Left cardiac atrium (tissue), 4 donors: Measurements from ENCODE around the gene ID3. TPM values are rescaled to one million over a fixed set of nuclear protein-coding genes. Genes with fewer than 3 reads are reported as not detected.
"Not testable (repeated sequence)": the region's sequence is repeated elsewhere in the genome, so short reads cannot be mapped to it uniquely, and the experiment has no call there.

ENCODE experiments used
- ATAC-seq, 2 donors: fragments of 200-7000 bp; cut with Tn5 transposase; one replicate each; pipeline ENCODE4 v1.9.1; 2020; ENCODE audit warnings: mild to moderate bottlenecking in 2 of 2, moderate library complexity in 2 of 2
- DNase-seq: peaks from one replicate; pipeline ENCODE4 v3.0.0-alpha.2; 2020
- intact Hi-C, 2 donors: fragments of 100-400 bp; cut with DNase I; formaldehyde crosslinking; loops; one replicate each; pipeline versions ENCODE4 v1.14.1 to v1.15.1; 2022 to 2023
- total RNA-seq, 2 donors: library from RNA; stranded (reverse); fragmentation: NEBNext Ultra II Directional; extraction: Animal tissue kit (Norgen Biotek cat#: 25700); gene quantifications; one replicate each; pipeline ENCODE4 v1.2.1, GENCODE V29; 2021
- donor health status: DM: no; HTN: yes; CAD: no.
- donor health status: DM: no; HTN: yes; CAD: no; lungs with severe emphysema.
- donor health status: DM: yes; HTN: yes; CAD: no.
- donor health status: Dilated cardiomyopathy.

ID3 gene
- total RNA-seq, 2 donors from 2014 or later: 119 to 172 TPM

DNA sequence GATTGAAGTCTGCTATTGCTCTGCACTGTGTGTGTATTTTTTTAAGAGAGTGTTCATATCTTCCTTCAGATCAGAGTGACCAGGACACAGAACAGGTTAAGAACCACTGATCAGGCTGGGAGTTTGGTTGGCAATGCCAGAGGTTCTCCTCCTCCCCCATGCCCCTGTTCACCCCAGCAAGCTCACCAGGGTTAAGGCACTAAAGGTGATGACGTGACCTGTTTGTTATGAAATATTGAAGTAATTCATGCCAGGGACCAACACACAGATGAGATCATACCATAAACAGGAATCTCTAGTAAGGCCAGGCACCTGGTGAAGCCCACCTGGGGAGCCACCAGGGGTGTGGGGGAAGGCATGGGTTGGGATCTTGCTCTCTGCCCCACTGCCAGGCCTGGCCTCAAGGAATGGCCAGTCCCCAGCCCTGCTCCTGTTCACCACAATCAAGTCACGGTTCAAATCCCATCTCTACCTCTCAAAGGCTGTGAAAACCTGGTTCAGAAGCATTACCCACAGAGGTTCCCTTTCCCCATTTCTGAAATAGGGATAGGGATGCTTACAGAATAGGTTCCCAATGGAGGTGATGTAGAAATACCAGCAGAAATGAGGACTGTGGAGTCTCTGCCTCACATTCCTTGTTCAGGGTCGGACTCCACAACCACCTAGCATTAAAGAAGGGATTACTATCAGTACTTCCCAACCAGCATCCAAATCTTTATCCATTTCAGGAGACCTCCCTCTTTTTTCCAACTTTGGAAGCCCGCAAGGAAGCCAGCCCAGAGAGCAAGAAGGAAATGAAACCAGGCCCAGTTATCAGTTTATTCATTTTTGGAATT is 2.4 kb downstream of the ID3 start:
- no peak for DNase-seq
- intact Hi-C loops: no loop called here
- ATAC-seq: no peak

DNA sequence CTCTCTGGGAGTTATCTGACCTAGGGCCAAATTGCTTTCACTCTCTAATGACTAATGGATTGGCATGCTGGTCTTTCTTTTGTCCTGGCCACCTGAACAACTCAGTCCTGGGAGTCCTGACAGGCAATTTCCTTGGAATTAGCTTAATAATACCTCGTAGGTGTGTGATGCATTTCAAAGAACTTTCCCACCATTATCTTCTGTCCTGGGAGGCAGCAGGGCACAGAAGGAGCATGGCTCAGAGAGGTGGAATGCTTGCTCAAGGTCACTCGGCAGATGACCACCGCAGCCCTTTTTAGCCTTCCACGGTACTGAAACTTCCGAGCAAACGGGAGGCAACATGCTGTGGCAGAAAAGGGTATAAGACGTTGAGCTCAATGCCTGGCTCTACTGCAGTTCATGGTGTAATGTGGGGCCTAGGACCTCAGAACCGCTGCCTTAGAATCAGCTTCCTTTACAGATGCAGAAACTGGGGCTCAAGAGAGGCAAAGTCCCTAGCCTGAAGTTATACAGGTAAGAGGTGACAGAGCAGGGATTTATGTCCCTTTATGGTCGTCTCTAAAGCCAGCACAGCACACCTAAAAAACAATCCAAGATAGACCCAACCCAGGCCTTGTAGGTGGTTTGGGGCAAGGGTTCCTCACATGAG is 3.2 kb downstream of the ID3 start:
- intact Hi-C loops: no loop called here
- DNase-seq: no peak
- peak in 1 of 2 donors; percentile 0 for ATAC-seq

DNA sequence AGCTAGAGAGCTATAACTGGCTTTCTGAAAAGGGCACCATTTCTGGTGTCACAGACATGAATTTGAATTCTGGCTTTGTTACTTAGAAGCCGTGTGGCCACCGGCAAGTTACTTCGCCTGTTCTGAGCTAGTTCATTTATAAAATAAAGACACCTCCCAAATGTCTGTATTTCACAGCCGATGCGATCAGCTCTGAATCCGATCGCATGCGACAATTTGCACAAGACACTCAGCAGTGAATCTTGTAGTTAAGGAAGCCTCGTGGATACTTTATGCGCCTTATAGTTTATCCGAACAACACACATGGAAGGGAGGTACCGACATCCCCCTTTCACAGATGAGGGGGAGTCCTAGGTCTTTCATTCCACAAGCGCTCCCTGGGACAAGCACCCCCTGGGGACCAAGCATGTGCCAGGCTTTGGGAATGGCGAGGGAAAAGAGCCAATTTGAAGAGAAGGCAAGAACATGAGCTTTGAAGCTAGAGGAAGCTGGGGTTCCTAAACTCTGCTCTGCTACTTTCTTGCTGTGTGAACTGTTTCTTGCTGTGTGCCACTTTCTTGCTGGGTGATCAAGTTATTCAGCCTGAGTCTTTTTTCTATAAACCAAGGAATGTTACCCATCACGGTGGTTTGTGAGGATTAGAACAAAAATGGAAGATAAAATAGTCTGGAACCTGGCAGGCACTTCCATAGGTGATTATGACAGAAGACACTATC is 3.9 kb downstream of the ID3 start:
- intact Hi-C loops: no loop called here
- ATAC-seq (peak in 1 of 2 donors; percentile 1), DNase-seq (no peak)

DNA sequence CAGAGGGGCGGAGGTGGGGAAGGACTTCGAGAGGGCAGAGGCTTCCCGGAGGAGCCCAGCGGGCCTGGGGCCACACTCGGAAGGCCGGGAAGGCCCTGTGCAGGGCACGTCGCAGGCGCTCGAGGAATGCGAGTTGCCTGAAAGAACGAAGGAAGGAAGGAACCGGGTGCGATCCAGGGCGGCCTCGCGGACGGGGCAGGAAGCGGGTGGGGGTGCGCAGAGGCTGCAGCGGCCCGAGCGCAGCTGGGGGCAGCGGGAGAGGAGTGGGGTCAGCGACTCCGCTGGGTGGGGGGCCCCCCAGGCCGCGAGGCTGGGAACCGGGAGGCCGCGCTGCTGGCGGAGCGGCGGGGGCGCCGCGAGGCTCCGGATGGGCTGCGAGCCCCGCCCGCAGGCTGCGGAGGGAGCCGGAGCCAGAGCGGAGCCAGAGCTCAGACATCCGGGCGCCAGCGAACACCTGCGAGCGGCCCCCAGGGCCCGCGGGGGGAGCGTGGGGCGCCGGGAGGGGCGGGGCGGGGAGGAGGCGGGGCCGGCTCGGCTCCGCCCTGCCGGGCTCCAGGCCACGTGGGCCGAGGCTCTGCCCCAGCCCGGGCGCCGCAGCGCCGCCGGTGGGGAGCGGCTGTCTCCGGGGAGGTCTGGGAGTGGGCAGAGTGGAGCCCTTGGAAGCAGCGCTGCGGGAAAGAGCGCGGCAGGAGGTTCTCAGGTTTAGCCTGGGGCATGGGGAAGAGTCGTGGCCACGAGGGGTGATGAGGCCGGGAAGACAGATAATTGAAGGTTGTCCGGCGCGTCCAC is 4.6 kb downstream of the ID3 start:
- peak; percentile 75 to 80 for ATAC-seq
- peak; percentile 85 for DNase-seq
- intact Hi-C loops: no loop called here

DNA sequence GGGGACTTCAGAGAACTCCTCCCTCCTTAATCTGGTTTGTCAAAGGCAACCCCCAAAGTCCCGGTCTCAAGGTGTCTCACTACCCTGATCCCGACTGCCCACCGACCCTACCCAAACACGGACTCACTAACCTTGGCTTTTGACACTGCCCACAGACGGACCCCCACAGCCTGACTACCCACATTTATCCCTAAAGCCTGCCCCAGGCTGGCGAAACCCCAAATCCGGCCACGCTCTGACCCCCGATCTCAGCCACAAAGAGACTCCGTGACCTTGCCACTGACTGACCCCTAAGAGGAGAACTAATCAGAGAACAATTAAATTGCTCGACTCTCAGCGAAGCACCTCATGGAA is 5.2 kb downstream of the ID3 start:
- no peak for ATAC-seq
- DNase-seq: no peak
- intact Hi-C loops: no loop called here

DNA sequence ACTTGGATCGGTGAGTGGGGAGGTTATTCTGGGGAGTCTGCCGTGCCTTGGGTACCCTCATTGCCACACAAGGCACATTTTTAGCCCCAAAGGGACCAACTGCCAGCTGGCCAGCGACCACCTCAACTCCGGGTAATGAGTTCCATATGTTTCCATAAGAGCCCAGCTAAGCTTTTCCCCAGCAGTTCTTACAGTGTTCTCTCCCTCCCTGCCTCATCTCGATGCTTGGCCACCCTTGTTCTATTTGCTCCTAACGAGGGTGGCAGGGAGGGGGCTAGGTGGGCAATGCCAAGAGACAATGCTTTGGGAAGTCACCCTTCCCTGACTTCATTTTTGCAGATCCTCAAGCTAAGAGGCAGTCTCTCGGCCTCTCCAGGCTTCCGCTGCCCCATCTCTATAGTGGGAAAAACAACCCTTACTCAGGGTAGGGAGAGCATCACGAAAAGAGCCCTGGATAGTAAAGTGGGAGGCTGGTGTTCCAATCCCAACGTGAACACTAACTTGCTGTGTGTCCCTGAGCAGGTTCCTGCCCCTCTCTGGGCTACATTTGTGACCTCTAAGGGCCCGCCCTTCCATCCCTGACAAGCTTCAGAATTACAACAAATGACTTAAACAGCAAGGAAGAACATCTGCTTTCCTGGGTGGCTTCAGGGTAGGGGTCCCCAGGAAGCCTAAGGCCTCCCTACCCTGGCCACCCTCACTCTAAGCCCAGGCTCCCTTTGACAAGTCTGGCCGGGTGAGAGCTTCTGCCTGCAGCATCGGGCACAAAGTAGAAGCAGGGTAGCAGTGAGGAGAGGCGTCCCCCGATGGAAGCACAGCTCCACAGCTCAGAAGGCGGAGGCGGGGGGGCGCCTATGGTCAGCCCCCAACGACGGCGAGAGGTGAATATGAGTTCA is 5.8 kb downstream of the ID3 start:
- ATAC-seq (no peak), DNase-seq (no peak)
- intact Hi-C loops: no loop called here

DNA sequence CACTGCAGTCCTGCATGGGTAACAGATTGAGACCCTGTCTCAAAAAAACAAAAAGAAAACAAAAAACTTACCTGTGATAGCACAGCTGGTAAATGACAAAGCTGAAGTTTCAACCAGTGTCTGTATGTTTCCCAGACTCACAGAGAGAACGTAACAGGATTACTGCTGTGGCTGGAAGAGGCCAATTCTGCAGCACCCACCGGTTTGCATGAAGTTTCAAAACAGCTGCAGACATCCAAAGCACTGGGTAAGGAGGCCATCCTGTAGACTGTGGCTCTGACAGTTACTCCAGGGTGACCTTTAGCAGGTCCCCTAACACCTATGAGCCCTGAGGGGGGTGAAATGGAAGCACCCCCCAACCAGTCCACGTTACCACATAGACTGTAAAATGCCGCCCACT is 7.5 kb downstream of the ID3 start:
- intact Hi-C loops: no loop called here

GRCh38 chr1:23548704-23549143 is 10.6 kb downstream of the ID3 start:
- DNase-seq (peak; percentile 82), ATAC-seq (peak; percentile 41 to 62)
- intact Hi-C loops: no loop called here

More for the DNA sequence above, 7.5 kb downstream of the ID3 start:
- DNase-seq: no peak
- ATAC-seq: no peak

DNA sequence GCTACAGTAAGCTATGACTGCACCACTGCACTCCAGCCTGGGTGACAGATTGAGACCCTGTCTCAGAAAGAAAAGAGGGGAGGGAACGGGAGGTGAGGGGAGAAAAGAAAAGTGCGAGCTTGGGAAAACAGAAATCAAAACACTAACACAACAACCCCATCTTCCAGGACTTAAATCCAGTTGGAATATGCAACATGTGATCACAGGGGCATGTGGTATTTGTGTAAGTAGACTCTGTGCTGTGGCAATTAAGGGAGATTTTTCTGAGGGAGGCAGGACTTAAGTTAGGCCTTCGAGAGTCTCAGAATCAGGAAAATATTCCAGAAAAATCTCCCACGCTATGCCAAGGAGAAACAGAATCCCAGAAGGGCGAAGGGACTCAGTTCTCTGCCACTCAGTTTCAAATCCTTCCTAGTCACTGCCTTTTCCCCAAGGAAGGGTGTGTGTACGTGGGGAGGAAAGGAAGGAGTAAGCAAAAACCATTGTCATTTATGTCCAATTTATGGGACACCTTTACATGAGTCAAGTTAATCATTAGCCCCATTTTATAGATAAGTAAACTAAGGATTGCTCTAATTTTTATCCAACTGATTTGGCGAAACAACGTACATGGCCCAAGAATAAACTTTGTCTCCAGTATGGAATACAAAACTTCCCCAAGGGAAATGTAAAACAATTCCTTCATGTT is 12.3 kb downstream of the ID3 start:
- intact Hi-C loops: no loop called here
- no peak for DNase-seq
- ATAC-seq: no peak

GRCh38 chr1:23545851-23546250 is 13.4 kb downstream of the ID3 start:
- ATAC-seq (no peak), DNase-seq (no peak)
- intact Hi-C loops: loop anchor here (1.0 to 2.0 kb wide), 2 partner anchors 91 to 93 kb away; no protein-coding TSS in a partner anchor

- intact Hi-C loops: loop anchor here (1.0 to 2.0 kb wide), 2 partner anchors 93 to 94 kb away; no protein-coding TSS in a partner anchor
- ATAC-seq (peak; percentile 67 to 80), DNase-seq (peak; percentile 75)
These were observed 14.6 kb downstream of the ID3 start for GRCh38 chr1:23544444-23545389.

DNA sequence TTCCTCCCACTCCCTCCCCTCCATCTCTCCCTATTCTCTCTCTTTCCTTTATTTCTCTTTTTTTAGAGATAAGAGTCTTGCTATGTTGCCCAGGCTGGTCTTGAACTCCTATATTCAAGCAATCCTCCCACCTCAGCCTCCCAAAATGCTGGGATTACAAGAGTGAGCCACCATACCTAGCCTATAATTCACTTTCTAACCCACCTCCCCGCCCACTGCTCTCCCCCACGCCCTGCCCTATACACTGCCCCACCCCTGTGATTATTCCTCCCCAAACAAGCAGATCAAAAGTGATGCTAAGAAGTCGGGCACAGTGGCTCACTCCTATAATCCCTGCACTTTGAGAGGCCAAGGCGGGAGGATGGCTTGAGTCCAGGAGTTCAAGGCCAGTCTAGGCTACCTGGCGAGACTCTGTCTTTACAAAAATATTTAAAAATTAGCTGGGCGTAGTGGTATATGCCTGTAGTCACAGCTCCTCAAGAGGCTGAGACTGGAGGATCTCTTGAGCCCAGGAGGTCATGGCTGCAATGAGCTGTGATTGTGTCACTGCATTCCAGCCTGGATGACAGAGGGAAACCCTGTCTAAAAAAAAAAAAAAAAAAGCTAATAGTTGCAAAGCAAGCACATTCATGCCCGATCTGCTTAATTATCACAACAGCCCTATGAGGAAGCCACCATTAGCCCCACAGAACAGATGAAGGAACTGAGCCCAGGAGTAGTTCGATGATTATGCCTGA is 15.4 kb downstream of the ID3 start:
- DNase-seq (no peak), ATAC-seq (no peak)
- intact Hi-C loops: loop anchor here in 1 of 2 donors (2.0 kb wide), 1 partner anchor 95 kb away; no protein-coding TSS in a partner anchor

DNA sequence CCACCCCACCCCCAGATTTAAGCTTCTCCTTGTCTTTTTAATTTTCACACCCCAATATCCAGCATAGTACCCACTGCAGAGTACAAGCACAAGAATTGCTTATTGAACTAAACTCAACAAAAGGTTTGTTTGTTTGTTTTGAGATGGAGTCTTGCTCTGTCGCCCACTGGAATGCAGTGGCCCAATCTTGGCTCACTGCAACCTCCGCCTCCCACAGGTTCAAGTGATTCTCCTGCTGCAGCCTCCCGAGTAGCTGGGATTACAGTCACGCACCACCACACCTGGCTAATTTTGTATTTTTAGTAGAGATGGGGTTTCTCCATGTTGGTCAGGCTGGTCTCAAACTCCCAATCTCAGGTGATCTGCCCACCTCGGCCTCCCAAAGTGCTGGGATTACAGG is 16.4 kb downstream of the ID3 start:
- intact Hi-C loops, ATAC-seq, DNase-seq: not testable (repeated sequence)

DNA sequence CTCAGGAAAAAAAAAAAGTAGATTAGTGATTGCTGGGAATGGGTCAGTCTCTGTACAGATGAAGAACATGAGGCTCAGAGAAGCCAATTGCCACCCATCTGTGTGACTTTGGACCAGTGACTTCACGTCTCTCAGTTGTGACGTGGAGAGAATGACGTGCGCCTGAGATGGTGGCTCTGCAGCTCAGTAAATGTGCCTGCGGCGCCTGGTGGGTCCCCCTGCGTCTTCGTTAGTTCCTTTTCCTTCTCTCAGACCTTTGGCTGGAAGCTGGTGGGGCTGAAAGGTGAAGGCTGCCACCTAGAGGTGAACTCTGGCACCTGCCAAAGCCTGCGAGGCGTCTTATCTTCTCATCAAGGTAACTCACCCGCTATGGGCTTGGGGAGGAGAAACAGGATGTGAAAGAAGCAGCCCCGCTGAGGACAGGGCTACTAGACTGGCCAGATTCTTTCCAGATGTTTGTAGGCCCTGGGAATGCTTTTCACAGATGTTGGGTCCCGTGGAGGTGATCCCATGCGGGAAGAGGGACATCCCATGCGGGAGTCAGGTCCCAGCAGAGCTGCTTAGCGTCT is 19.5 kb downstream of the ID3 start:
- DNase-seq (peak; percentile 84), ATAC-seq (peak; percentile 87 to 93)
- intact Hi-C loops: loop anchor here (2.0 kb wide), 1 partner anchor 43 kb away; no protein-coding TSS in a partner anchor

GRCh38 chr1:23537296-23537973 is 21.9 kb downstream of the ID3 start:
- DNase-seq (no peak), ATAC-seq (no peak)
- intact Hi-C loops: no loop called here
